NCI-H82 (cell line): ENCODE results near the gene PLTP.
A peak's percentile ranks its signal among the peaks of the same experiment; 100 is the strongest.

ENCODE experiments used
- DNase-seq: peaks from one replicate; lab custom pipeline; 2025; lab: John Stamatoyannopoulos, UW

The PLTP gene

GRCh38 chr20:45898285-45898684 lies 13.7 kb downstream of the PLTP start:
- DNase-seq: no peak

DNA sequence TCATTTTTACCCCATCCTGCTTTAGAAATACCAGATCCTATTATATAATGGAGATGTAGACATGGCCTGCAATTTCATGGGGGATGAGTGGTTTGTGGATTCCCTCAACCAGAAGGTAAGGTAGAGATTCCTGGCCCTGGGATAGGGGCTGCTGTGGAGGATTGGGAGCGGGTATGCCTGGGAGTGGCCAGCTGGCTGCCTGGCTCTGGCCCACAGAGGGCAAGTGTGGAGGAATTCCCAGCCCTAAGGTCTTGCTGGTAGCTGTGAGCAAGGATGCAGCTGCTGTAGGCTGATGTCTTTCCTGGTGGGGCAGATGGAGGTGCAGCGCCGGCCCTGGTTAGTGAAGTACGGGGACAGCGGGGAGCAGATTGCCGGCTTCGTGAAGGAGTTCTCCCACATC lies 14.3 kb downstream of the PLTP start:
- no peak for DNase-seq

GRCh38 chr20:45897289-45897688 lies 14.7 kb downstream of the PLTP start:
- no peak for DNase-seq

DNA sequence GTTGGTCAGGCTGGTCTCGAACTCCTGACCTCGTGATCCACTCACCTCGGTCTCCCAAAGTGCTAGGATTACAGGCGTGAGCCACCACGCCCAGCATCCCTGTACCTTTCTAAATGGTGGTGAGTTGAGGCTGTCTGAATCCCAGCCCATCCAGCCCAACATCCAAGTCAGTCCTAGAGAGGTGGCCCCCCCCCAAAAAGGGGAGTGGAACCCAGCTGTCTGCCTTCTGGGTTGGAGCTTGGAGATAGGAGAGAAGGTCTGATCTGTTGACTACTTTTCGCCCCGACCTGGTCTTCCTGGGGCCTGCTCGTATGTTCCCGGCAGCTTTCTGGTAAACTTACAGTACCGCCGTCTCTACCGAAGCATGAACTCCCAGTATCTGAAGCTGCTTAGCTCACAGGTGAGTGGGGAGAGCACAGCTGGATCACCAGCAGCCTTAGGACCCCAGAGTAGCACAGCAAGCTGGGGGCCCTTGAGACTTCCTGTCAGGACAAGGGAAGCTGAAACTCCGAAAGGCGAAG lies 15.3 kb downstream of the PLTP start:
- no peak for DNase-seq

GRCh38 chr20:45894797-45895196 lies 17.2 kb downstream of the PLTP start:
- no peak for DNase-seq

DNA sequence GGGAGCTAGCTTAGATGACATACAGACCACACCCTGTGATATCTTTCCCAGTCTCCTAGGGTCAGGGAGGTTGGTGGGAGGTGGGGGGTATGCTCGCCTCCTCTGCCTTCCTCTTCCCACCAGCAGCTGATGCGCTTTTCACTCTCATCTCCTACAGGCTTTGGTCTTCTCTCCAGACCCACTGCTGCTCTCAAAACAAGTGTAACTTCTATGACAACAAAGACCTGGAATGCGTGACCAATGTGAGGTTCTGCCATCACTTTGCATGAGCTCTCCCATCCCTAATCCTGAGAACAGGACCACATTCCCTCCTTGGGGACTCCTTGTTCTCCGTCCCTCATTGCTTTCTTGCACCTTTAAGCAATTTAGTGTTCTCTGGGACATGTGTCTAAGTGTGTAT lies 18.1 kb downstream of the PLTP start:
- no peak for DNase-seq

DNA sequence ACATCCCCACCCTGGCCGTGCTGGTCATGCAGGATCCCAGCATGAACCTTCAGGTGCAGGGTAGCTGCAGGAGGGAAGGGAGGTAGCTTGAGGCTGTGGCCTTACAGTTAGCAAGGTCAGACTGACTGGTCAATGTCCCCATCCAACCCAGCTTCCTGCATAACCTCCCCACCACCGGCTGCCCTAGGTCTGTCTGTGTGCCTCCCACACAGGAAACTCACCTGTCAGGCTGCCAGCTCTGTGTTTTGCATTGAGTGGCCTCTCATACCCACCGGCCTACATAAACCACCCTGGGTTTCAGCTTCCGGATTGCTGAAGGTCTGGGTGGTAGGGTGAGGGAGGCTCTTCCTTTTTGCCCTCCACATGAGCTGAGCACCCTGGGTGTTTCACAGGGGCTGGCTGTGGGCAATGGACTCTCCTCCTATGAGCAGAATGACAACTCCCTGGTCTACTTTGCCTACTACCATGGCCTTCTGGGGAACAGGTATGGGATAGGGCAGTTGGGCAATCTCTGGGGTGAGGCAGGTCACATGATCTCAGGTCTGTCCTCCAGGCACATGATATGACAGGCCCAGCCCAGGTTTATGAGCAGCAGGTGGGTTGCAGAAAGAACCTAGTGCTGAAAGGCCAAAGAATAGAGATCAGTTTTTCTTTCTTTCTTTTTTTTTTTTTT lies 19.0 kb downstream of the PLTP start:
- DNase-seq: no peak

- peak; percentile 47 for DNase-seq
Measured at GRCh38 chr20:45892049-45892825, 19.7 kb downstream of the PLTP start.

- DNase-seq: peak; percentile 95
Measured at GRCh38 chr20:45890985-45891983, 20.7 kb downstream of the PLTP start, which contains the start of the genes CTSA and NEURL2. Gene CTSA, plus strand, starts transcription at chr20:45891335. Its CDS starts 234 bp downstream, at chr20:45891569. Gene NEURL2, minus strand, starts transcription at chr20:45891208. Its CDS starts 217 bp downstream, at chr20:45890991.

- peak; percentile 94 for DNase-seq
Measured at GRCh38 chr20:45890077-45890984, 21.6 kb downstream of the PLTP start.

GRCh38 chr20:45888681-45889080 lies 23.3 kb downstream of the PLTP start:
- DNase-seq: no peak

DNA sequence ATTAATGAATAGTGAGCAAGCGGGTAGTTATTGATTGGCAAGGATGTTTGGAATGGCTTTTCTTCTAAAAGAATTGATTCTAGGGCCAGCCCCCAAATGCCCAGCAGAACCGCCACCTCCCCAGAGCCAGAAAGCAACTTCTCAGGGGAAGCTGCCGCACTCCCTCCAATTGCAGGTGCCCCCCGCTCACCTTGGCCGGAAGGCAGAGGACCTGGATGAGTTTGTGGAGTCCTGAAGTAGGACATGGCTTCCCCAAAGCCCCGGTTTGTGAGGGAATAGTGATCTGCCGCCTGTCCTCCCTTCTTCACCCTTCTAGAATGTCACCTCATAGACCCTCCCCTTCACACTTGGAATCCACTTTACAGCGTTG lies 24.6 kb downstream of the PLTP start, which contains the start of gene SPATA25:
TSS of gene SPATA25 (minus strand) at position 277 of the 370 bp plus-strand sequence. CDS start at position 245, 32 bp downstream.
- no peak for DNase-seq

DNA sequence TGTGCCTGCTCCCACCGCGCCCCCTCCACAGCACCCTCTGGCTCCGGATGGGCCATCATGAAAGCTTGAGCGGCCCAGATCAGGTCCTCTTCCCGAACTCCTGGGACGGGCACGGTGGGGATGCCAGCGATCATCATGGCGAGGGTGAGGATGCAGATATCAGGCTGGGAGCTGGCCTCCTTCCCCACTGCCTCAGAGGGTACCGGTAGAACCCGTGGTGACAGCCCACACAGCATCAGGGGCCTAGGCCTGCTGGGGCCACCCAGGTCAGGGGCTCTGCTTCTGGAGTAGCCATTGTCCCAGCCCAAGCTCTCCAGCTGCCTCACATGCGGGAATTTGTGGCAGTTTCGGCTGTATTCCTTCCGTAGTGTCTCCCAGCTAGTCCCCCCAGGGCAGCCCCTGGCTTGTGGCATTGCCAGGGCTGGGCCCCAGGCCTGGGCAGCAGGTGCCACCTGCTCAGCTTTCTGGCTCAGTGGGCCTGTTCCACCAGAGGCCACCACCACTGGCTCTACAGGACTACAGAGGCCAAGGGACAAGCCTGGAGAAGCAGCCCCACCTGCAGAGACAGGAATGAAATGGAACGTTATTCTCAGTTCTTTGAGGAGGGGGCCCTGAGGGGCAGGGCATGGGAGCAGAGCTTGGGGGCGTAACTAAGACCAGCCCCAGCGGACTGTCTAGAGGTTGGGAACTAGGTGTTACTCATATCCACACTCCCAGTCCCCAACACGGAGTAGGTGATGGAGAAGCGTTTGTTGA lies 25.2 kb downstream of the PLTP start:
- DNase-seq: no peak

GRCh38 chr20:45883100-45883469 lies 28.9 kb downstream of the PLTP start:
- no peak for DNase-seq

DNA sequence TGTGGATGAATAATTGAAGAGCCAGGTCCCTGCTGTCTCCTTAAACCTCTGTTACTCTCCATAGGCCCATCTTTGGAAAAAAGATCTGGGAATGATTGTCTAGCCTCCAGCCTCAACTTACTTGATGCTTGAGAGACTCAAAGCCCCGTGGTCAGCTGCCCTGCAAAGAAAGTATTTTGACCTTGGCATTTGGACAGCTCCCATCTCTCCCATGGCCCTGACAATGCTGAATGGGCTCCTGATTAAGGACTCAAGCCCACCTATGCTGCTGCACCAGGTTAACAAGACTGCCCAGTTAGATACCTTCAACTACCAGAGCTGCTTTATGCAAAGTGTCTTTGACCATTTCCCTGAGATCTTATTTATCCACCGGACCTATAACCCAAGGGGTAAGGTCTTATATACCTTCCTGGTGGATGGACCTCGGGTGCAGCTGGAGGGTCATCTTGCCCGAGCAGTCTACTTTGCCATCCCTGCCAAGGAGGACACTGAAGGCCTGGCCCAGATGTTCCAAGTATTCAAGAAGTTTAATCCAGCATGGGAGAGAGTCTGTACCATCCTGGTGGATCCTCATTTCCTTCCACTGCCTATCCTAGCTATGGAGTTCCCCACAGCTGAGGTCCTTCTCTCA lies 29.4 kb downstream of the PLTP start:
- DNase-seq: no peak

GRCh38 chr20:45880988-45881788 lies 30.8 kb downstream of the PLTP start, which contains the start of gene ZSWIM1:
Gene ZSWIM1, plus strand, starts transcription at chr20:45881227. Its CDS starts 1,366 bp downstream, at chr20:45882593.
- DNase-seq: peak; percentile 100

DNA sequence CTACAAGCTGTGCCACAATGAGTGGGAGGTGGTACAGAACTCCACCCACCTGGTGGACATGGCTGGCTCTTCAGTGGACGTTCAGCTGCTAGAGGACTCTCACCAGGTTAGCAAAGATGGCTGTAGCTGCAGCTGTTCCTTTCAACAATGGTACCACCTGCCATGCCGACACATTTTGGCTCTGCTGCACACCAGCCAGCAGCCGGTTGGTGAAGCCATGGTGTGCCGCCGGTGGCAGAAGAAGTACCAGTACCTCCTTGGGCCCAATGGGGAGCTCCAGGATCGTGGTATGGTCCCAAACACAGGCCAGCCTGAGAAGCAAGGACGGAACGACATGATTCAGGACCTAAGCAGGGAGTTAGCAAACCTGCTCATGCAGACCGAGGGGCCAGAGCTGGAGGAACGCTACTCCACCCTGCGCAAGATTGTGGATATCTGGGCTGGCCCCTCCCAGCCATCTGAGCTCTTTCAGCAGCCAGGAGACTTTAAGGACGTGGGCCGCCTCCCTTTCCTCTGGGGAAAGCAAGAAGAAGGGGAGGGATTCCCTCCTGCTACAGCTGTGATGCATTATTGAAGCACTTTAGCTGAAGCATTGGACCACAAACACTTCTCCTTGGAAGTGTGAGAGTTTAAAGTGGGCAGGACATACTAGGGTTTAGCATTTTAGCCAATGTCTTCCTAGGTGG lies 33.7 kb downstream of the PLTP start:
- DNase-seq: peak; percentile 86

- no peak for DNase-seq
Measured at GRCh38 chr20:45874576-45874975, 37.4 kb downstream of the PLTP start.
